Dedifferentiated amniotic fluid mesenchymal stem cell (primary cell): ENCODE measurements around the gene SMARCB1.

ENCODE experiments used
- DNase-seq: peaks from one replicate; pipeline ENCODE4 v3.0.0-alpha.2; 2016; ENCODE audit errors: extremely low spot score

Gene SMARCB1

GRCh38 chr22:23780146-23780748, 6.5 kb upstream of the SMARCB1 start:
- DNase-seq: no peak

GRCh38 chr22:23781065-23781464, 5.7 kb upstream of the SMARCB1 start:
- DNase-seq: no peak

DNA sequence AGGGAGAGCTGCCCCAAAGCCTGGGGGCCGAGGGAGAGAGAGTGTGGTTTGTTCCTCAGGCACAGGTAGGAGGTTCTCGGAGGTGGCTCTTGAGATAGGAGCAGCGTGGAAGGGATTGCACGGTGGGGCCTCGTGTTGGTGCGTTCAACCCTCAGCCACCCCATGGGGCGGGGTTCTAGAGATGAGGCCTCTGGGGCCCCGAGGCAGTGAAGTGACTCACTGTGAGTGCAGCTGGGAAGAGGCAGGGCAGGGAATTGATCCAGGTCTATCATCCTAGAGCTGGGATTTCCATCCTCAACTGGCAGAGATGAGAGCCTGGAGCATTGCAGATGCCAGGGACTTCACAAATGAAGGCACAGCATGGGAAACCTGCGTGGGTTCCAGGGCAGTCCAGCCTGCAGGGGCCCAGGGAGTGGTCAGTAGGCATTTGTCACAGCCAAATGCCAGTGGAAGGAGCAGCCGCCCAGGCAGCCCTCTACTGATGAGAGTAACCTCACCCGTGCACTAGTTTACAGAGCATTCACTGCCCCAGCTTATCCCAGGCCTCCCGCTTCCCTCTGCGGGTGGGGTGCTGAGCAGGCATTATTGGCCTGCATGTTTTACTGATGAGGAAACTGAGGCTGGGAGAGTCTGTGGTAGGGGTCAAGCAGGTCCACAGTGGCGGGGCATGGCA, 5.1 kb upstream of the SMARCB1 start:
- peak; percentile 69 for DNase-seq

- DNase-seq: no peak
Observed at GRCh38 chr22:23782252-23782651, 4.5 kb upstream of the SMARCB1 start.

DNA sequence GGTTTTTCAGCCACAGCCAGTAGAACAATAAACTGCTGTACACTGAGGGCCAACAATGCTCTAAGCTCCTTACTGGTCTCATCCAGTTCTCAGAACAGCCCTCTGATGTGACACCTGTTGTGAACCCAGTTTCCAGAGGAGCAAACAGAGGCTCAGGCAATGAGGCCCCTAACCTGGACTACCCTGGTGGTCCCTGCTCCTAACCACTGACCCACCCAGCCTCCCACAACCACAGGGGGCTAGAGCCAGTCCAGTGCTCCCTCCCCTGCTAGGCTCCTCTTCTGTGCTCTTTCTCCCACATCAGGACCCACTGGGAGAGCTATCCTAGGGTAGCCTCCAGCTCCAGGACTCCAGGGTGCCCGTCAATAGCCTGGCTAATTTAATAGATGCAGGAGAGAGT, 4.1 kb upstream of the SMARCB1 start:
- no peak for DNase-seq

DNA sequence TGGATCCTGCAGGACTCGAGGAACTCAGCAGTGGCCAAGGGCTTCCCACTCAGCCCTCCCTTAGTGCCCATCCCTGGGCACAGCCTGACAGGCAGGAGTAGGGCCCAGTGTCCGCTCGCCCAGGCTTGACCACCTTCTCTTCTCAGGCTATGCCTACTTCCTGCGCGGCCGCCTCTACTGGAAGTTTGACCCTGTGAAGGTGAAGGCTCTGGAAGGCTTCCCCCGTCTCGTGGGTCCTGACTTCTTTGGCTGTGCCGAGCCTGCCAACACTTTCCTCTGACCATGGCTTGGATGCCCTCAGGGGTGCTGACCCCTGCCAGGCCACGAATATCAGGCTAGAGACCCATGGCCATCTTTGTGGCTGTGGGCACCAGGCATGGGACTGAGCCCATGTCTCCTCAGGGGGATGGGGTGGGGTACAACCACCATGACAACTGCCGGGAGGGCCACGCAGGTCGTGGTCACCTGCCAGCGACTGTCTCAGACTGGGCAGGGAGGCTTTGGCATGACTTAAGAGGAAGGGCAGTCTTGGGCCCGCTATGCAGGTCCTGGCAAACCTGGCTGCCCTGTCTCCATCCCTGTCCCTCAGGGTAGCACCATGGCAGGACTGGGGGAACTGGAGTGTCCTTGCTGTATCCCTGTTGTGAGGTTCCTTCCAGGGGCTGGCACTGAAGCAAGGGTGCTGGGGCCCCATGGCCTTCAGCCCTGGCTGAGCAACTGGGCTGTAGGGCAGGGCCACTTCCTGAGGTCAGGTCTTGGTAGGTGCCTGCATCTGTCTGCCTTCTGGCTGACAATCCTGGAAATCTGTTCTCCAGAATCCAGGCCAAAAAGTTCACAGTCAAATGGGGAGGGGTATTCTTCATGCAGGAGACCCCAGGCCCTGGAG, 3.3 kb upstream of the SMARCB1 start:
- no peak for DNase-seq

- peak; percentile 39 for DNase-seq
Observed at GRCh38 chr22:23784215-23784732, 2.5 kb upstream of the SMARCB1 start.

DNA sequence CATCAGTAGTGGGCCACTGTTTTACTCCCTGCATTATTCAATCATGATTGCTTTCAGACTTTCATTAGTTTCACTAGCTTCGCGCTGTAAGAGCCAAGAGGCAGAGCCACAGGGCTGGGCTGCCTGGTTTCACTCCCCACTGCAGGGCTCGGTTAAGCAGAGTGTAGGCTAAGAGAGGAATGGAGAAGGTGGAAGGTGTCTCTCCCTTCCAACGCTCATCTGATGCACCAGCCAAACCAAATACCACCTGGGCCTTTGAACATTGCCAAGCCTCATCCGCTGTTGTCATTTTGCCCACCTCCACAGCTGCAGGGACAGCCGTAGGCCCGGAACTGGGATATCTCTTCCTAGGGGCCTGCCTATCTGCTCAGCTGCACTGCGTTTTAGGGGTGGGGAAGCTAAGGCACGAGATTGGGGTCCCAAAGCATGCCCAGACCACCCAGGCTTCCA, 480 bp upstream of the SMARCB1 start:
- no peak for DNase-seq

- DNase-seq: no peak
Observed at GRCh38 chr22:23787600-23787896, 782 bp downstream of the SMARCB1 start.

- no peak for DNase-seq
Observed at GRCh38 chr22:23787910-23788309, 1.1 kb downstream of the SMARCB1 start.

- DNase-seq: no peak
Observed at GRCh38 chr22:23789121-23789520, 2.4 kb downstream of the SMARCB1 start.

- DNase-seq: no peak
Observed at GRCh38 chr22:23789638-23790037, 2.9 kb downstream of the SMARCB1 start.

DNA sequence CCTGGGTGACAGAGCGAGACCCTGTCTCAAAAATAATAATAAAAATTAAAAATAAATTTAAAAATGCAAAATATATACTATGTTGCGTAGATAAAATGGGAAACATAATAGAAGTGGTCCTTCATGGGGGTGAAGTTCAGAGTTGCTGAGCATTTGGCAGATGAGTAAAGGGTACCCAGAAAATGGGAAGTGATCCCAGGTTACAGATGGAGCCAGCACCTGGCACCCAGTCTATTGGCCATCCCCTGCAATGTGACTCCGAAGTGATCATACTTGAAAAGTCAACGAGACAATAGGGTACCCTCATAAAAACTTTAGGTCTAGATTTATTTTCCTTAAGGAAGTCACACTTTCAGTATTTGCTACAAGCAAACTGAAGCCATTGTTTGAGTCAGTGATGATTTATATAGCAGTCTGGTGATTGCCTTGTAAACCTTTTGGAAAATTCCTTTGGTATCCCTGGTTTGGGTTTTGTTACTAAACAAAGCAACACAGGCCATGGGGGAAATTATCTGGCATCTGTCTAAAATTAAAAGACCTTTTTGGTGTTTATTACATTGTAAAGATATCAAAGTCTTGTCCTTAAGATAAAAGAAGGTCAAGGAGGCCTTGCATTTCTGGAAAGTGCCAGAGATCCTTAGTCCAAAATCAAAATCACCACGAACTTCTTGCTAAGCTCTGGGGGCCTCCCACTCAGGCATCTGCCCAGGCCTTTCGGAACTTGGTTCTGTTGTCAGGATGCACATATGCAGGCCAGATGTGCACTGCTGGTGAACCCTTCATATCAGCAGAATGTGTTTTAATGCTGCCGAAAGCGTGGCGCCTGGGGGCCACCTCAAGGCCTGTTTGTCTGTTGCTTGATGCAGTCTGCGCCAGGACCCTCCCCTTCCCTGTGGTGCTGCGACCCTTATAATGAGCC, 4.3 kb downstream of the SMARCB1 start:
- DNase-seq: no peak

DNA sequence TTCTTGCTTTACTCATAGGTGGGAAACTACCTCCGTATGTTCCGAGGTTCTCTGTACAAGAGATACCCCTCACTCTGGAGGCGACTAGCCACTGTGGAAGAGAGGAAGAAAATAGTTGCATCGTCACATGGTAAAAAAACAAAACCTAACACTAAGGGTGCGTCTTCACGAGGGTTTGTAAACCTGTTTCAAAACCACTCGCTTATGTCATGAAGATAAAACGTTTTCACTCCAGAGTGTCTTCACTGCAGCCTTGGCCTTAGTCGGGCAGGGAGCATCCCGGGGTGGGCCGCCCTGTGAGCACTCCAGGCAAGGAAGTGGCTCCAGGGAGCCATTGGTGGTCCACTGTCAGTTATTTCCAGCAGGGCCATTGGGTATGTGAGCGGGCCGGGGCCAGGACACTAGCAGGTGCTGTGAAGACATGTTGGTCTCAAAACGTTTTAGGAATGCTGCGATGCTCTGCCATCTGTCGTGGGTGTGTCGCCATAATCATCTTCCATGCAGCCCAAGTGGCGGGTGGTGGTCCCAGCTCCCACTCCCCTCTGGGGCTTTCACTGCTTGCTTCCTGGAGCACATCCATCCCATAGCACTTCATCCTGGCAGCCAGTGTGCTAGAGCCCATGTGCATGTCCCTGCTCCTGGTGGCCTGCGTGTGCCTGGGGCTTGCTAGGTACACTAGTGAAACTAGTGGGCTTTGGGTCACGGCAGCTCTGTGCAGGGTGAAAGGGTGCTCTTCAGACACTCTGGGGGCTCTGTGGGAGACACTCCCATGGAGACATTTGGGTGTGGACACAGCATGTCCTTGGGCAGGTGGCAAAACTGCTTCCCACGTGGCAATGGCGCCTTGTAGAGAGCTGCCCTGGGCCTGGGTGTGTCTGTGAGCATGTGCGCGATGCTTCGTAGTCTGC, 5.2 kb downstream of the SMARCB1 start:
- DNase-seq: no peak

DNA sequence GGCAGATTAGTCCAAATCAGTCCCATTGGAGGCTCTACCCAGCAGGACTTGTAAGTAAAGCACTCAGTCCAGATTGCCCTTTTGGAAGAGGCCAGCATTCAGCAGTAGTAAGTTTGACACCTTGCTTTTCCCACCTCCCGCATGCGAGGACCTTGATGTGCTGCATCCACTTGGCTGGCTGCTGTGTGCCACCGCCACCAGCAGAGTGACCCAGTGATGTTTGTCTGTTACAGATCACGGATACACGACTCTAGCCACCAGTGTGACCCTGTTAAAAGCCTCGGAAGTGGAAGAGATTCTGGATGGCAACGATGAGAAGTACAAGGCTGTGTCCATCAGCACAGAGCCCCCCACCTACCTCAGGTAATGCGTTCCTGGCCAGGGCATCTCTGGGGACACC, 6.6 kb downstream of the SMARCB1 start:
- DNase-seq: no peak

DNA sequence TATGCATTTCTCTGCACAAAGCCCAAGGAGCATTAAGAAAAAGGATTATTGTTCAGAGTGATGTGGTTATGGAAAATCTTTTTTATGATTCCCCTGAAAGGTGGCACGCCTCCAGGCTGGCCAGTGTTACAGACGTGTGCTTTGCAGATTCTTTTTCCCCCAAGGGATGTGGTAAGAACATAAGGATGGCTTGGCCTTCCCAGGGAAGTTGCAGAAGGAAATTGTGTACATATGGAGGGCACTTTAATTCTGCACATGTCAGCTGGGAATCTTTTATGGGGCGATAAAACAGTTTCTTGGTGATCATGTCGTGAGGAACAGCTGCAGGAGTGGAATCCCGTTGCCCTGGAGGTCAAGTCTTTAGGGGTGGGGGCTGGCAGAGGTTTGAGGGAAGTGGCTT, 9.7 kb downstream of the SMARCB1 start:
- DNase-seq: no peak

- DNase-seq: no peak
Observed at GRCh38 chr22:23800297-23801237, 13.8 kb downstream of the SMARCB1 start.

DNA sequence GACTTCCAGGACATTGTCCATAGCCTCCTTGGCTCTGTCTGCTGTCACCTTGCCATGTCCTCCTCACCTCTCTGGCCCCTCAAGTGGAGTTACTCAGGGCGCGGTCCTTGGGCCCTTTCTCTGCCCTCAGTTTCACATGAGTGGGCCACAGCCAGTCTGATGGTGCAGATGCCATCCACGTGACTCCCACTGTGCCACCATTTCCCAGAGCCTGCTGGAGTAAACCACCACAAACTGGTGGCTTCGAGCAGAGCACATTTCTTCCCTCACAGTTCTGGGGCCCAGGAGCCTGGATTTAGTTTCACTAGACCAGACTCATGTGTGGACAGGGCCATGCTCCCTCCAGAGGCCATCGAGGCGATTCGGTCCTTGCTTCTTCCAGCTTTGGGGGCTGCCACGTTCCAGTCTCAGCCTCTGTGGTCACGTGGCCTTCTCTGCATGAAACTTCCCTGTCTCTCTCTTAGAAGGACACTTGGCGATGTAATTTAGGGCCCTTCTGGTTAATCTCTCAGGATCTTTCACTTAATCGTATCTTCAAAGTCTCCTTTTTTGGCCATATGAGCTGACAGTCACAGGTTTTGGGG, 14.6 kb downstream of the SMARCB1 start:
- DNase-seq: no peak

GRCh38 chr22:23801886-23802377, 15.2 kb downstream of the SMARCB1 start:
- DNase-seq: no peak
